ENCODE data around the gene TBCCD1.

Gene TBCCD1

GRCh38 chr3:186520957-186521842 lies 45.9 kb downstream of the TBCCD1 start:
- no peak overlapping the region for H2BK120ac ChIP-seq (ENCODE audit: low read depth, low read length)
- H3K4me3 ChIP-seq (ENCODE audit: insufficient read depth in 1 of 2, low read depth in 1 of 2, low read length in 2 of 2), result no peak overlapping the region
- no peaks in the 10 kb centered on the region for H3K4me1 ChIP-seq (ENCODE audit: control insufficient read depth, insufficient read depth, low read depth, low read length)
- no peak overlapping the region for H3K27ac ChIP-seq (ENCODE audit: low read length, poor library complexity, severe bottlenecking)
- DNase-seq, result no peak
- H2BK15ac ChIP-seq (ENCODE audit: low read depth, poor library complexity, severe bottlenecking), result no peak overlapping the region
- no peak overlapping the region for H4K8ac ChIP-seq (ENCODE audit: low read length)
- H3K27me3 ChIP-seq (ENCODE audit: control insufficient read depth in 1 of 2, insufficient read depth in 1 of 2, low read length in 2 of 2), result peaks cover 34 to 72% of the 10 kb centered on the region in 2 experiments
- no peak overlapping the region for H3K23ac ChIP-seq (ENCODE audit: low read length in 2 of 2)
- H3K9me3 ChIP-seq (ENCODE audit: control insufficient read depth, low read length), result peaks cover 9% of the 10 kb centered on the region
- H3K36me3 ChIP-seq (ENCODE audit: control insufficient read depth in 1 of 2, insufficient read depth in 2 of 2, low read depth in 1 of 2, low read length in 2 of 2), result no peaks in the 10 kb centered on the region
- no peak overlapping the region for H2AFZ ChIP-seq (ENCODE audit: low read depth, low read length)
- no peak overlapping the region for H2AK5ac ChIP-seq (ENCODE audit: low read length, severe bottlenecking)
- no peak overlapping the region for H3K4me2 ChIP-seq (ENCODE audit: low read length, poor library complexity, severe bottlenecking)
- no peak overlapping the region for H3K4ac ChIP-seq (ENCODE audit: low read depth in 1 of 2, low read length in 2 of 2)
- H2BK12ac ChIP-seq (ENCODE audit: low read length in 2 of 2), result no peak overlapping the region
- no peaks in the 10 kb centered on the region for H3K79me1 ChIP-seq (replicated peaks; ENCODE audit: low read length, poor library complexity, severe bottlenecking)
- 77% methylated on average over 10 of the region's 10 CpGs for WGBS
- H4K91ac ChIP-seq (ENCODE audit: low read length), result no peak overlapping the region
- no peak overlapping the region for H3K14ac ChIP-seq (ENCODE audit: low read length in 2 of 2)
- H2BK5ac ChIP-seq (ENCODE audit: low read depth, low read length, poor library complexity, severe bottlenecking), result no peak overlapping the region
- no peak overlapping the region for H3K18ac ChIP-seq (ENCODE audit: low read depth in 1 of 2, low read length in 2 of 2)
- H3K9ac ChIP-seq (ENCODE audit: low read length), result no peak overlapping the region

DNA sequence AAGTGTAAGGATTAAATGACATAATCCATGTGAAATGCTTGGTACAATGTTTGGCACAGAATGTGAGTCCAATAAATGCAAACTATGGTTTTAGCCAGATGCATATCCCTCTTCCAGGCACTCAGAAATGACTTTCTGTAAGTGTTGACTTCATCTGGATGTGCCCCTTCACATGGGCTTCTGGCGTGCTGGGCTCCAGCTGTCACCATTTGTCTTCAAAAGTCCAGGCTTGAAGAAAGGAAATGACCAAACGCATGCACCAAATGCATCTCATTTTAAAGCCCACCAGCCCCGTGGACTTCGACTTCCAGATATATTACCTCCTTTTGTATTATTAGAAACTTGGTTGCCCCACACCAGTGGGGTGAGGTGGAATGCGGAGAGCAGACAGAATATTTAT lies 46.7 kb downstream of the TBCCD1 start:
- H3K18ac ChIP-seq (ENCODE audit: low read depth in 1 of 2, low read length in 2 of 2), result no peak overlapping the region
- H3K4ac ChIP-seq (ENCODE audit: low read depth in 1 of 2, low read length in 2 of 2), result no peak overlapping the region
- DNase-seq, result no peak
- no peak overlapping the region for H4K8ac ChIP-seq (ENCODE audit: low read length)
- H2AK5ac ChIP-seq (ENCODE audit: low read length, severe bottlenecking), result no peak overlapping the region
- H3K27me3 ChIP-seq (ENCODE audit: control insufficient read depth in 1 of 2, insufficient read depth in 1 of 2, low read length in 2 of 2), result peaks cover 33 to 74% of the 10 kb centered on the region in 2 experiments
- no peak overlapping the region for H4K91ac ChIP-seq (ENCODE audit: low read length)
- 36% methylated on average over 2 of the region's 5 CpGs for WGBS
- no peak overlapping the region for H3K23ac ChIP-seq (ENCODE audit: low read length in 2 of 2)
- H3K27ac ChIP-seq (ENCODE audit: low read length, poor library complexity, severe bottlenecking), result no peak overlapping the region
- no peak overlapping the region for H2AFZ ChIP-seq (ENCODE audit: low read depth, low read length)
- H3K4me2 ChIP-seq (ENCODE audit: low read length, poor library complexity, severe bottlenecking), result no peak overlapping the region
- no peak overlapping the region for H3K14ac ChIP-seq (ENCODE audit: low read length in 2 of 2)
- H3K9me3 ChIP-seq (ENCODE audit: control insufficient read depth, low read length), result peaks cover 9% of the 10 kb centered on the region
- no peak overlapping the region for H2BK120ac ChIP-seq (ENCODE audit: low read depth, low read length)
- no peak overlapping the region for H2BK12ac ChIP-seq (ENCODE audit: low read length in 2 of 2)
- no peak overlapping the region for H2BK15ac ChIP-seq (ENCODE audit: low read depth, poor library complexity, severe bottlenecking)
- no peak overlapping the region for H2BK5ac ChIP-seq (ENCODE audit: low read depth, low read length, poor library complexity, severe bottlenecking)
- H3K36me3 ChIP-seq (ENCODE audit: control insufficient read depth in 1 of 2, insufficient read depth in 2 of 2, low read depth in 1 of 2, low read length in 2 of 2), result no peaks in the 10 kb centered on the region
- no peaks in the 10 kb centered on the region for H3K4me1 ChIP-seq (ENCODE audit: control insufficient read depth, insufficient read depth, low read depth, low read length)
- no peaks in the 10 kb centered on the region for H3K79me1 ChIP-seq (replicated peaks; ENCODE audit: low read length, poor library complexity, severe bottlenecking)
- H3K4me3 ChIP-seq (ENCODE audit: insufficient read depth in 1 of 2, low read depth in 1 of 2, low read length in 2 of 2), result no peak overlapping the region
- no peak overlapping the region for H3K9ac ChIP-seq (ENCODE audit: low read length)

GRCh38 chr3:186519021-186519658 lies 48.0 kb downstream of the TBCCD1 start:
- Histone ChIP-seq H2AFZ (ENCODE audit: low read depth, low read length) (no peak overlapping the region), H3K9ac (ENCODE audit: low read length) (no peak overlapping the region), H3K18ac (ENCODE audit: low read depth in 1 of 2, low read length in 2 of 2) (no peak overlapping the region), H4K91ac (ENCODE audit: low read length) (no peak overlapping the region), H4K8ac (ENCODE audit: low read length) (no peak overlapping the region), H3K27me3 (ENCODE audit: control insufficient read depth in 1 of 2, insufficient read depth in 1 of 2, low read length in 2 of 2) (peaks cover 43 to 80% of the 10 kb centered on the region in 2 experiments), H3K4me3 (ENCODE audit: insufficient read depth in 1 of 2, low read depth in 1 of 2, low read length in 2 of 2) (no peak overlapping the region), H3K4ac (ENCODE audit: low read depth in 1 of 2, low read length in 2 of 2) (no peak overlapping the region), H3K14ac (ENCODE audit: low read length in 2 of 2) (no peak overlapping the region), H3K27ac (ENCODE audit: low read length, poor library complexity, severe bottlenecking) (no peak overlapping the region), H2BK12ac (ENCODE audit: low read length in 2 of 2) (no peak overlapping the region), H2BK120ac (ENCODE audit: low read depth, low read length) (no peak overlapping the region), H2BK15ac (ENCODE audit: low read depth, poor library complexity, severe bottlenecking) (no peak overlapping the region), H3K36me3 (ENCODE audit: control insufficient read depth in 1 of 2, insufficient read depth in 2 of 2, low read depth in 1 of 2, low read length in 2 of 2) (no peaks in the 10 kb centered on the region), H2AK5ac (ENCODE audit: low read length, severe bottlenecking) (no peak overlapping the region), H3K79me1 (replicated peaks; ENCODE audit: low read length, poor library complexity, severe bottlenecking) (no peaks in the 10 kb centered on the region), H2BK5ac (ENCODE audit: low read depth, low read length, poor library complexity, severe bottlenecking) (no peak overlapping the region), H3K9me3 (ENCODE audit: control insufficient read depth, low read length) (peaks cover 9% of the 10 kb centered on the region), H3K23ac (ENCODE audit: low read length in 2 of 2) (no peak overlapping the region), H3K4me1 (ENCODE audit: control insufficient read depth, insufficient read depth, low read depth, low read length) (no peaks in the 10 kb centered on the region), H3K4me2 (ENCODE audit: low read length, poor library complexity, severe bottlenecking) (no peak overlapping the region)
- WGBS, result 78% methylated on average over 6 of the region's 6 CpGs
- DNase-seq, result no peak

GRCh38 chr3:186517218-186517617 lies 49.9 kb downstream of the TBCCD1 start:
- 60% methylated on average over 2 of the region's 4 CpGs for WGBS
- H3K4me3 ChIP-seq (ENCODE audit: insufficient read depth in 1 of 2, low read depth in 1 of 2, low read length in 2 of 2), result no peak overlapping the region
- H3K9ac ChIP-seq (ENCODE audit: low read length), result no peak overlapping the region
- no peak overlapping the region for H2AFZ ChIP-seq (ENCODE audit: low read depth, low read length)
- no peak overlapping the region for H2BK120ac ChIP-seq (ENCODE audit: low read depth, low read length)
- no peak overlapping the region for H3K27ac ChIP-seq (ENCODE audit: low read length, poor library complexity, severe bottlenecking)
- no peak overlapping the region for H3K4ac ChIP-seq (ENCODE audit: low read depth in 1 of 2, low read length in 2 of 2)
- no peak overlapping the region for H4K8ac ChIP-seq (ENCODE audit: low read length)
- peaks cover 9% of the 10 kb centered on the region for H3K9me3 ChIP-seq (ENCODE audit: control insufficient read depth, low read length)
- H2AK5ac ChIP-seq (ENCODE audit: low read length, severe bottlenecking), result no peak overlapping the region
- H3K18ac ChIP-seq (ENCODE audit: low read depth in 1 of 2, low read length in 2 of 2), result no peak overlapping the region
- H3K4me2 ChIP-seq (ENCODE audit: low read length, poor library complexity, severe bottlenecking), result no peak overlapping the region
- no peak overlapping the region for H4K91ac ChIP-seq (ENCODE audit: low read length)
- H3K27me3 ChIP-seq (ENCODE audit: control insufficient read depth in 1 of 2, insufficient read depth in 1 of 2, low read length in 2 of 2), result peaks cover 57 to 84% of the 10 kb centered on the region in 2 experiments
- H2BK5ac ChIP-seq (ENCODE audit: low read depth, low read length, poor library complexity, severe bottlenecking), result no peak overlapping the region
- no peak overlapping the region for H3K14ac ChIP-seq (ENCODE audit: low read length in 2 of 2)
- H2BK15ac ChIP-seq (ENCODE audit: low read depth, poor library complexity, severe bottlenecking), result no peak overlapping the region
- no peaks in the 10 kb centered on the region for H3K79me1 ChIP-seq (replicated peaks; ENCODE audit: low read length, poor library complexity, severe bottlenecking)
- no peak overlapping the region for H2BK12ac ChIP-seq (ENCODE audit: low read length in 2 of 2)
- no peak overlapping the region for H3K23ac ChIP-seq (ENCODE audit: low read length in 2 of 2)
- DNase-seq, result no peak
- H3K36me3 ChIP-seq (ENCODE audit: control insufficient read depth in 1 of 2, insufficient read depth in 2 of 2, low read depth in 1 of 2, low read length in 2 of 2), result no peaks in the 10 kb centered on the region
- H3K4me1 ChIP-seq (ENCODE audit: control insufficient read depth, insufficient read depth, low read depth, low read length), result no peaks in the 10 kb centered on the region
